Stimulated activated CD4-positive, alpha-beta T cell treated with anti-CD3 and anti-CD28 coated beads, Interleukin-2, amount 100 ng/mL, for 48 hours (primary cell): ENCODE measurements around the gene ALCAM.
"Not testable (repeated sequence)": the region's sequence is repeated elsewhere in the genome, so short reads cannot be mapped to it uniquely, and the experiment has no call there.

Experiments used
- DNase-seq, 2 donors: peaks; one replicate each; pipeline ENCODE4 v3.0.0-alpha.2; 2020

ALCAM gene

GRCh38 chr3:105534491-105534890, 167.8 kb downstream of the ALCAM start:
- no peak for DNase-seq

- no peak for DNase-seq
Measured at GRCh38 chr3:105537371-105538080, 170.8 kb downstream of the ALCAM start.

DNA sequence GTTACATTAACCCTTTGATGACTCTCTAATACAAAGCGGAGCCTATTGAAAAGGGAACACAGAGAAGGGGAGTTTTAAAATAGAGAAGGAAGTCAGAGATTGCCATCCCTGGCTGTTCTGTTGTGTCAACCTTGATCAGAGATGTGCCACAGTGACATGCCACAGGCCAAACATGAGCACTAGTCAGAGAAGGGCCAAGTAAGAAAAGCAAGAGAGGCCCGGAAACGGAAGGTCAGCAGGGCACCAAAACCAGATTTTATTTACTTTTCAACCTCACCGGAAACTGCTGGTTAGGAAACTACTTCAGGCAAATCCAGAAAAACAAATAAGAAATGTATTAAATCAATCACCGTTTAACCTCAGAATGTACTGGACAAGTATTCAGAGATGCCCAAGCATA, 171.8 kb downstream of the ALCAM start:
- DNase-seq: no peak

- no peak for DNase-seq
Measured at GRCh38 chr3:105539897-105540296, 173.2 kb downstream of the ALCAM start.

DNA sequence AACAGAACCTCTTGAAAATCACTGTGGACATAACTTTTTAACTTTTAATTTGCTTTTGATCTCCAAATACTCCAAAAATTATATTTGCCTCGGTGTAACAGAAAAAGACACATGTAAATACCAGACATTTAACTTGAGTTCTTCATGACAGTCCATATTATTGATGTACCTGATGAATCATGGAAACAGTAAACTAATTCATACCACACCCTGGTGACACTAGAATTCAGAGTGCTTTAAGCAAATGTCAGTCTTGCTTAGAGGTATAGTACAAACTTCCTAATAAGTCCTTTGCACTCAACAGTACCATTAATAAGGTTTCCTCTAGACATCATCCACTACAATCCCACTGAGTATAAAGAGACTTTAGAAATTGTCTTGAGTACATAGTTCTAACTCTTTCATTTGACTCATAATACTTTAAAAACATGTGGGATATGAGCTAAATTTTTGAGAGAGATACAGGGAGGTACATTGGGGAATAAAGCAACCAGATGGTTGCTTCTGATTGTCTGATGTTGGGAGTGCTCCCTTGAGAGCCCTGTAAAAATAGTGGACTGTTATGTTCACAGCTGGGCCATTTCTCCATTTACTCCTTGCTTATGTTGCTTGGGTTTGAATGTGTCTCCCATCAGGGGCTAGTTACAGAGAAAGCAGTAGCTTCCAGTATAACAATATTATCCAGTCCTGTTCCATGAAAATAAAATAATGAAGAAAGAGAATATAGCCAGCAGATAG, 175.7 kb downstream of the ALCAM start:
- no peak for DNase-seq

DNA sequence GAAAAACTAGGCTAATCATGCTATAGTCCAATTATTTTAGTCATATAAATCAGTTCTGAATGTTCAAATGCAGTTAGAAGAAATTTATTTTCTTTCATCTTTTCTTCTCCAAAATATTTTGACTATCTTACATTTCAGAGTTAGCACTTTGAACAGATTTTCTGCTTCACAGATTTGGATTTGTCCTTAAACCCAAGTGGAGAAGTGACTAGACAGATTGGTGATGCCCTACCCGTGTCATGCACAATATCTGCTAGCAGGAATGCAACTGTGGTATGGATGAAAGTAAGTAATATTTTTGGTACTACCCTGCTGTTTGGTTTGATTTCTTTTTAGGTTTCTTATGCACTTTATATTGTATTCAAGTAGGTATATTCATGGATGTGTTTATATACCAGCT, 178.3 kb downstream of the ALCAM start:
- no peak for DNase-seq

GRCh38 chr3:105553851-105554250, 187.1 kb downstream of the ALCAM start:
- no peak for DNase-seq

DNA sequence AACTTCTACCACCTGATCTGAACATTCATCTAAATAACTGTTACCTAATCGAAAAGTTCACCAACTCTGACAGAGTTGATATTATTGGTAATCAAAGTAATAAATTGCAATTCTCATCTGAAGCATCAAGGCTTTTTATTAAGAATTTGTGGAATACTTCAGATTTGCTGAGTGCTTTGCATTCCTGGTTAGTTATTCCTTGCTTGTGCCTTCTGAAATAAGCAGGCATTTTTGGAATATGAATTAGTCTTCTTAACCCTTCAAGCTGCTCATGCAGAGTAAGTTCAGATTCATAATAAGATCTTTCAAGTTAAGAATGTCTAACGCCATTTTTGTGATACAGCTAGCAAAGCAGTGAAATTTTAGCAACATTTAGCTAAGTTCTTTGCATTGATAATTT, 188.5 kb downstream of the ALCAM start:
- DNase-seq: no peak

DNA sequence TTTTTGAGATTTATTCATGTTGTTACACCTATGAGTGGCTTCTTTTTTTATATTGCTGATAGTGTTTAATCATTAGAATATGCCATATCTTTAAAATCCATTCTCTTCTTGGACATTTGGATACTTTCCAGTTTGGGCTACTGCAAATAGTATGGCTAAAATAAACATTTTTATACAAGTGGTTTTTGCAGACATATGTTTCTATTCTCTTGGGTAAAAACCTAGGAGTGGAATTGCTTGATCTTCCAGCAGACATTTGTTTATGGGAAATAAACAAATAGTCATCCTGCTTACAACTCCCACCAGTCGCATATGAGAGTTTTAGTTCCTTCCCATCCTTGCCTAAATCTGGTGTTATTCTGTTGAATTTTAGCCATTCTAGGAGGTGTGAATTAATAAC, 193.1 kb downstream of the ALCAM start:
- no peak for DNase-seq

- no peak for DNase-seq
Measured at GRCh38 chr3:105561876-105562275, 195.2 kb downstream of the ALCAM start.

DNA sequence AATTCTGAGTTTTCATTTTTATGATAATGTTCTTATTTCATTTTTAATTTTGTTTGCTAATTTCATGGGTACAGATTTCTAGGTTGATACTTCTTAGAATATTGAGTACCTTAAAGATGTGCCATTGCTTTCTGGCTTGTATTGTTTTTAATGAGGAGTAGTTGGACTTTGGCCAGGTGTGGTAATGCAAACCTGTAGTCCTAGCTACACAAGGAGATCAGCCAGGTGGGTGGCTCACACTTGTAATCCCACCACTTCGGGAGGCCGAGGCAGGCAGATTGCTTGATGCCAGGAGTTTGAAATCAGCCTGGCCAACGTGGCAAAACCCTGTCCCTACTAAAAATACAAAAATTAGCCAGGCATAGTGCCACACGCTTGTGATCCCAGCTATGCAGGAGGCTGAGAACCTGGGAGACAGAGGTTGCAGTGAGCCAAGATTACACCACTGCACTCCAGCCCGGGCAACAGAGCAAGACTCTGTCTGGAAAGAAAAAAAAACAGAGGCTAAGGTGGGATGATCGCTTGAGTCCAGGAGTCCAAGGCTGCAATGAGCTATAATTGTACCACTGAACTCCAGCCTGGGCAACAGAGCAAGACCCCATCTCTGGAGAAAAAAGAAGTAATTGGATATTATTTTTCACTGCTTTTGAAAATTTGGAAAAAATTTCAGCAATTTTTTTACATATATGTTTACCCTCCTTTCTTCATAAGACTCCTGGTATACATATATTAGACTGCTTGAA, 198.0 kb downstream of the ALCAM start:
- DNase-seq: no peak

DNA sequence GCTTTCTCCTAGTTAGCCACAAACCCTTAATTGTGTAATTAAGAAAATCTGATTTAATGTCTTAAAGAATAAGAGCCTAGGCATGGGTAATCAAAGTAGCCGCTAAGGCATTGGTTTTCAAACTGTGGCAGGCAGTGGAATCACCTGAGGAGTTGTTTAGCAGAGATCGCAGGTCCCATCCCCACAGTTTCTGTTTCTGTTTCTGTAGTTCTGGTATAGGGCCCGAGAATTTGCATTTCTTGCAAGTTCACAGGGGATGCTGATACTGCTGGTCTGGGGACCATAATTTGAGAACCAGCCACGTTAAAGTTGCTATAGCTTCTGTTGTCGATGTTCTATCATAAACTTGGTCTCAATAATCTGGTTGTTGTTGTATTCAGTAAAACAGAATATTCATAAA, 204.3 kb downstream of the ALCAM start:
- DNase-seq: no peak

GRCh38 chr3:105572501-105572900, 205.8 kb downstream of the ALCAM start:
- no peak for DNase-seq

DNA sequence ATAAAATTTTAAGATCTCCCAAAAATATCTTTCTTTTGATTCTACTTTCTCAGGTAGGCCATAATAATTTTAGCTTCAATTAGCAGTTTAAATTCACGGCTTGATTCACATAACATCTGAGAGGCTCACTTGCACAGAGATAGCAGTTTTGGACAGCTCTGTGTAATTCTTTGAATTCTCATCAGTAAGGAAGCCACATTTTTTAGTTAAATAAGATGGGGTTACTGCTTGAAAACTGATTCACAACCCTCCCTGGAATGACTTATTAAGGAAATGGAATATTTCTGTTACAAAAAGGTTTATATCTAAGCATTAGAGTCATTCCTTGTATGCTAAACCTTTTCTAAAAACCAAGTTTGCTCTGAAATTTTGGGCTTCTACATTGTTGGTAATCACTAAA, 212.7 kb downstream of the ALCAM start:
- no peak for DNase-seq

DNA sequence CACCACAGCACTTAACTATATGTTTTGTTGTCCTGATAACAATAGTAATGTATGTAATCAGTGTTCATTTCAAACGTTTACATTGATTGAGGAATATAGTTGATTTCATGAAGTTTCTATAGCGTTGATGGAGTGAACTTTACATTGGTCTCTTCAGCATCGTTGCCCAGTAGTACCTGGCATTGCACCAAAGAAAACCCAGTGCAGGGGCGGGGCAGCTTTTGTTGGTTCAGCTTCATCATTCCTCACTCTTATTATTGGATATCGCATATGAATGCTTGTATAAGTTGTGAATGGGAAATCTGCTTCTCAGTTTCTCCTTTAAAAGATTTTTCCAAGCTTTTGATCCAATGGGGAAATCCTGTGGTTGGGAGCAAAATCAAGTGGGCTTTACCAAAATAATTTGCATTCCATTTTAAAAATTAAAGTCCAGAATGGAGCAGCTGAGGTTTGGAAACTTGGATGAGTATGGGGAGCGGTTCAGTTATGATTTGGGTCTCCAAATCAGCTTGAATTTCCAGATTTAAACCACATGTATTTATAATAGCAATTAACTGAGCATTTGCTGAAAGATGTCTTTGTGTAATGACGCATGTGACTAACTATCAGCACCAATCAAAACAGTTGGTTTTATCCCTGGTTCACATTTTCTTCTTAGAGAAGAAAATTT, 213.7 kb downstream of the ALCAM start:
- DNase-seq: no peak

- no peak for DNase-seq
Measured at GRCh38 chr3:105582015-105582414, 215.3 kb downstream of the ALCAM start.

DNA sequence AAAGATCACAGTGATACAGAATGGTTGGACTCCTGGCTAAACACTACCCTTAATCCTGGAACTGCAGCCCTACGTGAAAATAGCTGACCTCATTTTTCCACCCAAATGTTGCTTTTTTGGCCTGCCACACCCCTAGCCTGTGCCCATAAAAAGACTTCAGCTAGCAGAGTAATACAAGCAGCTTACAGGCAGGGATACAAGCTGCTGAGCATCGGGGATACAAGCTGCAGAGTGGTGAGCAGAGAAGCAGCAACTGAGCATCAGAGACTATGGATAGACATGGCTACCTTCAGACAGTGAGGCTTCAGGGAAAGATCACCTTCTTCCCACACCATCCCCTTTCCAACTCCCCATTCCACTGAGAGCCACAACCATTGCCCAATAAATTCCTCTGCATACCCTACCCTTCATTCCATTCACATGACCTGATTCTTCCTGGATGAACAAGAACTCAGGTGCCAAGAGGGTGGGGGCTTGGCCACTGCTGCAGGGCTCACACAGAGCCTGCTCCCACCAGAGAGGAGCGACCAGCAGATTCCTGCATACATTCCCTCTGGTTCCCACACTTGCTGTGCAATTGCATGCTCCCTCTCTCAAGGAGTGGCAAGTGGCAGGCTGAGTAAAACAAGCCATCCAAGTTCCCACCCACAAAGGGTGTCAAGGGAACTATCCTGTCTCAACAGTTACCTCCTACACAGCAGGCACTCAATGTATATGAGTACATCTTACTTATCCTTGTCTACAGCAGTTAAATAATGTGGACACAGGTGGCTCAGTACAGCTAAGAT, 217.5 kb downstream of the ALCAM start:
- DNase-seq: no peak

DNA sequence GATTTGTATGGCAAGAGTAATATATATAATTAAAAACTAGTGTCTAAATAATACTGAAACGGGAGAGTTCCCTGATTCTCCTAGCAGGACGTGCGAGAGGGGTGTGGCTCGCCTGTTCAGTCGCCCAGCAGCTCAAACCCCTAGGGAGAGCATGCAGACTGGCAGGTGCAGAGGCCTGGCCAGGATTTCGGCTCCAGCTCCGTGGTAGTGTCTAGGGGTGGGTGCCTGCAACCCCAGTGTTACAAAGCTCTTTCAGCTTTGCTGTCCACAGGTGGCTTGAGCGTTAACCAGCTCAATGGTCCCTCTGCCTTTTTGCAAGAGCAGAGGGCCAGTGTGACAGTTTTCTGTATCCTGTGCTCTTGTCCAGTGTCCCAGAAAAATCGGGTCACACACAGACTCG, 226.6 kb downstream of the ALCAM start:
- DNase-seq: no peak

- DNase-seq: no peak
Measured at GRCh38 chr3:105594219-105594618, 227.5 kb downstream of the ALCAM start.

GRCh38 chr3:105598042-105598796, 231.5 kb downstream of the ALCAM start:
- no peak for DNase-seq

GRCh38 chr3:105599350-105599749, 232.6 kb downstream of the ALCAM start:
- no peak for DNase-seq

- not testable (repeated sequence) for DNase-seq
Measured at GRCh38 chr3:105601756-105602155, 235.0 kb downstream of the ALCAM start.
